ENCODE measurements around the gene LRIT2. TPM values are rescaled to one million over a fixed set of nuclear protein-coding genes. Genes with fewer than 3 reads are reported as not detected.

Gene LRIT2, protein sequence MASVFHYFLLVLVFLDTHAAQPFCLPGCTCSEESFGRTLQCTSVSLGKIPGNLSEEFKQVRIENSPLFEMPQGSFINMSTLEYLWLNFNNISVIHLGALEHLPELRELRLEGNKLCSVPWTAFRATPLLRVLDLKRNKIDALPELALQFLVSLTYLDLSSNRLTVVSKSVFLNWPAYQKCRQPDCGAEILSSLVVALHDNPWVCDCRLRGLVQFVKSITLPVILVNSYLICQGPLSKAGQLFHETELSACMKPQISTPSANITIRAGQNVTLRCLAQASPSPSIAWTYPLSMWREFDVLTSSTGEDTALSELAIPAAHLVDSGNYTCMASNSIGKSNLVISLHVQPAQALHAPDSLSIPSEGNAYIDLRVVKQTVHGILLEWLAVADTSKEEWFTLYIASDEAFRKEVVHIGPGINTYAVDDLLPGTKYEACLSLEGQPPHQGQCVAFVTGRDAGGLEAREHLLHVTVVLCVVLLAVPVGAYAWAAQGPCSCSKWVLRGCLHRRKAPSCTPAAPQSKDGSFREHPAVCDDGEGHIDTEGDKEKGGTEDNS
- not detected in 2 replicates for total RNA-seq

DNA sequence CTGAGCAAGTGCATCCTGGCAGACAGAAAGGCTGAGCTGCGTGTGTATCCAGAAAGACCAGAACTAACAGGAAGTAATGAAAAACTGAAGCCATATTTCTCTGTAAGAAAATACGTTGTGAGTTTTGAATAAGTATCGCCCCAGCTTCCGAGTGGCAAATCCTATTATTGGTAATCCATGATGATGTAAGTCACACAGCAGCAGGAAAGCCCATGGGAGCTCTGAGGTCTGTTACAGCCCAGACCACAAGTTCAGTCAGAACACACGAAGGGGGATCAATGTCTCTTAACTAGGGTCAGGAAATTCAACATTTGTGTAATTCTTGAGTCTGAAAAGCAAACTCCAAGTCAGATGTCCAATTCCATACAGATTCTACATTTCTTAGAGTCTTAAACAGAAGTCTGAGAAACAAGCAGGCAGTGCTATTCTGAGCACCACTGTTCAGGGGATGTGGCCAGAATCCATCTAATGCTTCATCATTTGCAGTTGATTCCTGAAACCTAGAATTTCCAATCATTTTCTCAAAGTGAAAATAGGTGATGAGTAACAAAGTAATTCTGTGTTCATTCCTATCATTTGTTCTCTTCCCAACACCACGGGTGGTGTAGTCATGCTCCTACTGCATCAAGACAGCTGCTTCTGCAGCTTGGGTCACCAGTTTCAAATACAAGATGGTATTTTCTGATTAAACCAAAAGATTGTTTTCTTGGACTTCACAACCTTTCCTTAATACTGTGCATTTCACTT lies at the start of gene LRIT2:
TSS of gene LRIT2 (minus strand) at position 118 of the 747 bp plus-strand sequence. CDS start at position 94, 24 bp downstream.
- no peak for DNase-seq (ENCODE audit: low read depth)
- no peak within 1 kb of the TSS for H3K4me3 ChIP-seq (ENCODE audit: low read depth, low read length)
- TF ChIP-seq, protein P1, sequence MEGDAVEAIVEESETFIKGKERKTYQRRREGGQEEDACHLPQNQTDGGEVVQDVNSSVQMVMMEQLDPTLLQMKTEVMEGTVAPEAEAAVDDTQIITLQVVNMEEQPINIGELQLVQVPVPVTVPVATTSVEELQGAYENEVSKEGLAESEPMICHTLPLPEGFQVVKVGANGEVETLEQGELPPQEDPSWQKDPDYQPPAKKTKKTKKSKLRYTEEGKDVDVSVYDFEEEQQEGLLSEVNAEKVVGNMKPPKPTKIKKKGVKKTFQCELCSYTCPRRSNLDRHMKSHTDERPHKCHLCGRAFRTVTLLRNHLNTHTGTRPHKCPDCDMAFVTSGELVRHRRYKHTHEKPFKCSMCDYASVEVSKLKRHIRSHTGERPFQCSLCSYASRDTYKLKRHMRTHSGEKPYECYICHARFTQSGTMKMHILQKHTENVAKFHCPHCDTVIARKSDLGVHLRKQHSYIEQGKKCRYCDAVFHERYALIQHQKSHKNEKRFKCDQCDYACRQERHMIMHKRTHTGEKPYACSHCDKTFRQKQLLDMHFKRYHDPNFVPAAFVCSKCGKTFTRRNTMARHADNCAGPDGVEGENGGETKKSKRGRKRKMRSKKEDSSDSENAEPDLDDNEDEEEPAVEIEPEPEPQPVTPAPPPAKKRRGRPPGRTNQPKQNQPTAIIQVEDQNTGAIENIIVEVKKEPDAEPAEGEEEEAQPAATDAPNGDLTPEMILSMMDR (IDR thresholded peaks at IDR 0.05; ENCODE audit: insufficient read depth, low read depth, low read length) = no peak

DNA sequence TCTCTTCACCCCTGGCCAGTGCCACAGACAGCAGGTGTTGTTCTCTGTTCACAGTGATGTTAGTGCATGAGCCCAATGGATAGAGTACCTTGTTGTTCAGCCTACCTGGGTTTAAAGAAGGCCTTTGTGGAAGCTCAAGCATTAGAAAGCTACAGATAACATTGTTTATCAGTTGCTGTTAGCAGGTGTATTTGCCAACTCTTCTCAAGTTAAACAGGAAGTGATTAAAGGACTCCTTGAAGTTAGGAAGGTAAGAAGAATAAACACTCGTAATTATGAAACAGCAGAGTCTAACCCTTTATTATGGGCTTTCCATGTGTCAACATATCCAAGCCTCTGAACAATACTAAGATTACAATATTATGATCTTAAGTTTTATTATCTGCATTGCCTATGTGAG lies 45.4 kb upstream of the LRIT2 start:
- TF ChIP-seq, protein P1 (IDR thresholded peaks at IDR 0.05; ENCODE audit: insufficient read depth, low read depth, low read length) = no peak
- no peak for DNase-seq (ENCODE audit: low read depth)
- H3K4me3 ChIP-seq (ENCODE audit: low read depth, low read length) = no peak overlapping the region

DNA sequence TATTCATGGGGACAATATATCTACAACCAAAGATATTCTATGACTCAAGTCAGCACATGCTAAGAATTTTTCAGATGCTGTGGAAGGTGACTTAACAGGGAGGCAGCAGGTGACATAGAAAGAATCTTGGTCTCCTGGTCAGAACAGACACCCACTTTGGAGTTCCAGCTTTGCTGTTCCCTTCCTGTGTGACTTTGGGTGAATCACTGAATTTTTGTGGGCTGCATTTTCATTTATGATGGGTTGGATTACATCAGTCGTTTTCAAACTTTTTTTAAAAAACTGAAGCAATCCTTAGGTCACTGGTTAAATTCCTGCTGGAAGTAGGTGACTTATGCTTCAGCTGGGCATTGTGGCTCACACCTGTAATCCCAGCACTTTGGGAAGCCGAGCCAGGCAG lies 44.4 kb upstream of the LRIT2 start:
- TF ChIP-seq, protein P1 (IDR thresholded peaks at IDR 0.05; ENCODE audit: insufficient read depth, low read depth, low read length) = no peak
- DNase-seq (ENCODE audit: low read depth) = peak; percentile 60
- no peak overlapping the region for H3K4me3 ChIP-seq (ENCODE audit: low read depth, low read length)

DNA sequence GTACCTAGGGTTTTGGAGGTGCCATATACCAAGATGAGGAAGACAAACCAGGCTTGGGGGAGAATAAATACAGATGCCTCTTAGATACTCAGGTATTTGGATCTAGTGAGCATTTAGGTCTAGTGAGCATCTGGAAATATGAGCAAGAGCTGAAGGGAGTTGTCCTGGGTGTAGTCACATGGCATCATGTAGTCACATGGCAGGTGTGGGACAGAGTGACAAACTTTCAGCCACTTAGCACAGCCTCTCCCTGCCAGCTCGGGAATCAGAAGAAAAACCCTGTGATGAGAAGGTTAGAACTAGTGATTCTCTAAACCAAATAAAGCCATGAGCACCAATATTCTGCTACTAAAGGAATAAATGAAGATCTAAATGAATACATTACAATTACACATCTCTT lies 43.8 kb upstream of the LRIT2 start:
- H3K4me3 ChIP-seq (ENCODE audit: low read depth, low read length) = no peak overlapping the region
- DNase-seq (ENCODE audit: low read depth) = no peak
- TF ChIP-seq, protein P1 (IDR thresholded peaks at IDR 0.05; ENCODE audit: insufficient read depth, low read depth, low read length) = no peak

DNA sequence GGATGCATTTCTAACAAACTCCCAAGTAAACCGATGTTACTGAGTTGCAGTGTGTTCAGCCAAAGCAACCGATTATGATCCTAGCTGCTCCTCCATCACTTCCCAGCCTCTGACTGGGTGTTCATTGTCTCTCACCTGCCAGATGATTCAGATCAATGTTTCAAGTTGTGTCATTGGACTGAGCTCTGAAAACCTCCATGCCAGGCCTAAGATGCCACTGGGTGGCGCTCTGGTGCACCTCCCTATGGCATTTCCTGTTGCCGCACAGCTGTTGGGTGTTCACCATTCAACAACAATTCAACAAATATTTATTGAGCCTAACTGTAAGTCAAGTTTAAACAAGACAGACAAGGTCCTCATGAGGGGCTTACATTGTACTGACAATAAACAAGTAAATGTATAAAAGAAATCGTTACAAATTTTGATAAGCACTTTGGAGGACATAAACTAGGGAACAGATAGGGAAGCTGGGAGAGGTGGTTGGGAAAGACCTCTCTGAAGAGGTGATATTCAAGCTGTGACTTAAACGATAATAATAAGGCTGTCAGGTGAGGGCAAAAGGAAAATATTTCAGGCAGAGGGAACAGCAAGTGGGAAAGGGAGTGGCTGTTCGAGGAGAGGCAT lies 42.3 kb upstream of the LRIT2 start:
- DNase-seq (ENCODE audit: low read depth) = peak; percentile 37
- TF ChIP-seq, protein P1 (IDR thresholded peaks at IDR 0.05; ENCODE audit: insufficient read depth, low read depth, low read length) = peak; percentile 72
- no peak overlapping the region for H3K4me3 ChIP-seq (ENCODE audit: low read depth, low read length)

DNA sequence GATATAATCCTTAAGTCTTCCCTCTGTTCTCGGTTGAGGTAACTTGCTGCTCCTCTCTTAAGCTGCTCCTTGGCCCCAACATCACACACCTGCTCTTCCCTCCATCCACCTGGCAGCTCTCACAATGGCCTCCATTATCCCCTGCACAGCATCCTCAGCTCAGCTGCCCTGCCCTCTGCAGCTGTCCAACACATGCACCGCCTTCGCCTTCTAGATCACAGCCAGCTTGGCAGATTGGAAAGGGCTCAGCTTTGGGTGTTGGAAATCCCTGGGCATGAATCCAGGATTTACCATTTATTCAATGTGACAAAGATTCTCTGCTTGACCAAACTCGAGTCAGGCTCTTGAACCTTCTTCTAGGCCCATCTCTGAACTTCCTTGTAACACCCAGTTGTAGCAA lies 40.1 kb upstream of the LRIT2 start:
- no peak overlapping the region for H3K4me3 ChIP-seq (ENCODE audit: low read depth, low read length)
- TF ChIP-seq, protein P1 (IDR thresholded peaks at IDR 0.05; ENCODE audit: insufficient read depth, low read depth, low read length) = no peak
- no peak for DNase-seq (ENCODE audit: low read depth)

Measured in fibroblast of villous mesenchyme (primary cell).